Testis (tissue), 3 donors: Measurements from ENCODE around the gene PRPF38B. TPM values are rescaled to one million over a fixed set of nuclear protein-coding genes. Genes with fewer than 3 reads are reported as not detected.

Experiments
- DNase-seq: peaks from one replicate; pipeline ENCODE4 v3.0.0-alpha.2; 2019
- H3K27ac ChIP-seq, 2 donors: fragments of 200-600 bp; sonication (generic); one replicate each; pipeline ENCODE4 v1.5.1; 2019
- H3K27me3 ChIP-seq: fragments of 200-600 bp; sonication (generic); one replicate; pipeline ENCODE4 v1.5.1; 2019
- H3K36me3 ChIP-seq: fragments of 200-600 bp; sonication (generic); one replicate; pipeline ENCODE4 v1.5.1; 2017; ENCODE audit warnings: low read depth; ENCODE audit errors: missing control alignments
- H3K4me1 ChIP-seq: fragments of 200-600 bp; sonication (generic); one replicate; pipeline ENCODE4 v1.5.1; 2019
- H3K4me3 ChIP-seq, 2 donors: fragments of 200-600 bp; sonication (generic); one replicate each; pipeline ENCODE4 v1.5.1; 2017 to 2019
- H3K9me3 ChIP-seq: fragments of 200-600 bp; sonication (generic); one replicate; pipeline ENCODE4 v1.5.1; 2017
- POLR2A ChIP-seq: fragments of 450-650 bp; IDR thresholded peaks from one replicate; pipeline ENCODE4 v1.6.1; 2017; ENCODE audit warnings: antibody characterized with exemption, mild to moderate bottlenecking, moderate library complexity
- WGBS, 2 donors: methylation state at CpG; one replicate each; pipeline ENCODE4 v1.1.5; 2018; 5-methylcytosine and 5-hydroxymethylcytosine counted together
- intact Hi-C: fragments of 100-400 bp; cut with DNase I; formaldehyde crosslinking; loops from one replicate; pipeline ENCODE4 v1.15.1; 2023; ENCODE audit warnings: low total_unique reads
- polyA plus RNA-seq: library from polyadenylated mRNA; stranded (reverse); fragments of 350-450 nt; fragmentation: Illumina TruSeq; extraction: RNeasy Lipid Tissue Mini Kit (QIAGEN cat#74804); gene quantifications from one replicate; pipeline ENCODE4 v1.2.3, GENCODE V29; 2014; ENCODE audit warnings: low read depth, low replicate concordance; ENCODE audit not compliant: insufficient read depth
- total RNA-seq, 2 donors: library from RNA; depleted of rRNA; stranded (reverse); fragments of >200 nt; gene quantifications; one replicate each; pipeline ENCODE4 v1.2.3, GENCODE V29; 2016
- TF ChIP-seq, protein P1 (sequence below), 3 experiments: fragments of 450-650 bp in 2 of 3; fragments of 200-600 bp in 1 of 3; sonication (generic) in 1 of 3; IDR thresholded peaks; one replicate each; pipeline ENCODE4 v1.5.1; 2016 to 2019; ENCODE audit warnings: antibody characterized with exemption in 3 of 3, mild to moderate bottlenecking in 2 of 3, moderate library complexity in 1 of 3

Gene PRPF38B
- total and polyA plus RNA-seq, 3 donors from 2014 or later: 8.6 to 29.0 (median 28.1) TPM

DNA sequence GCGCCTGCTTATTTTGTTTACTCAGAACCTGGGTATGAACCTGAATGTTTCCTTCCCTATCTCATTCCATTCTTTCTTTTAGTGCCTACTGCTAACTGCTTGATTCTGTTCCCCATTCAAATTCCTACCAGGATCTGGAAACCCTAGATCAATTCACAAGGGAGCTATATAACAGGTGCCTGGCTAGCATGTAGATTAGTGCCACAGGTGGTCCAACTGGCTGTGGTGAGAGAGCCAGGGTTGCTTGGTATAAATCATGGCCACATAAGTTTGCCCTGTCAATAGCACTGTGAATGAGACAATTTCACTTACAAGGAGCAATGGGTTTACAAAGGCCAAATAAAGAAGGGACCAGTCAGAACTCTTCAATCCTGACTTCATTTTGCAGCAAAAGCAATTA lies 6.6 kb upstream of the PRPF38B start:
- DNase-seq: no peak
- no peak overlapping the region for H3K27ac ChIP-seq
- intact Hi-C loops: no loop called here
- H3K4me3 ChIP-seq: no peak overlapping the region
- H3K27me3 ChIP-seq: no peaks in the 10 kb centered on the region
- no peaks in the 10 kb centered on the region for H3K9me3 ChIP-seq
- 84 to 92% methylated on average over 1 of the region's 1 CpG for WGBS, 2 donors
- TF ChIP-seq, protein P1, sequence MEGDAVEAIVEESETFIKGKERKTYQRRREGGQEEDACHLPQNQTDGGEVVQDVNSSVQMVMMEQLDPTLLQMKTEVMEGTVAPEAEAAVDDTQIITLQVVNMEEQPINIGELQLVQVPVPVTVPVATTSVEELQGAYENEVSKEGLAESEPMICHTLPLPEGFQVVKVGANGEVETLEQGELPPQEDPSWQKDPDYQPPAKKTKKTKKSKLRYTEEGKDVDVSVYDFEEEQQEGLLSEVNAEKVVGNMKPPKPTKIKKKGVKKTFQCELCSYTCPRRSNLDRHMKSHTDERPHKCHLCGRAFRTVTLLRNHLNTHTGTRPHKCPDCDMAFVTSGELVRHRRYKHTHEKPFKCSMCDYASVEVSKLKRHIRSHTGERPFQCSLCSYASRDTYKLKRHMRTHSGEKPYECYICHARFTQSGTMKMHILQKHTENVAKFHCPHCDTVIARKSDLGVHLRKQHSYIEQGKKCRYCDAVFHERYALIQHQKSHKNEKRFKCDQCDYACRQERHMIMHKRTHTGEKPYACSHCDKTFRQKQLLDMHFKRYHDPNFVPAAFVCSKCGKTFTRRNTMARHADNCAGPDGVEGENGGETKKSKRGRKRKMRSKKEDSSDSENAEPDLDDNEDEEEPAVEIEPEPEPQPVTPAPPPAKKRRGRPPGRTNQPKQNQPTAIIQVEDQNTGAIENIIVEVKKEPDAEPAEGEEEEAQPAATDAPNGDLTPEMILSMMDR (IDR thresholded peaks at IDR 0.05): no peak
- no peak for TF ChIP-seq POLR2A
- no peaks in the 10 kb centered on the region for H3K36me3 ChIP-seq
- no peaks in the 10 kb centered on the region for H3K4me1 ChIP-seq

DNA sequence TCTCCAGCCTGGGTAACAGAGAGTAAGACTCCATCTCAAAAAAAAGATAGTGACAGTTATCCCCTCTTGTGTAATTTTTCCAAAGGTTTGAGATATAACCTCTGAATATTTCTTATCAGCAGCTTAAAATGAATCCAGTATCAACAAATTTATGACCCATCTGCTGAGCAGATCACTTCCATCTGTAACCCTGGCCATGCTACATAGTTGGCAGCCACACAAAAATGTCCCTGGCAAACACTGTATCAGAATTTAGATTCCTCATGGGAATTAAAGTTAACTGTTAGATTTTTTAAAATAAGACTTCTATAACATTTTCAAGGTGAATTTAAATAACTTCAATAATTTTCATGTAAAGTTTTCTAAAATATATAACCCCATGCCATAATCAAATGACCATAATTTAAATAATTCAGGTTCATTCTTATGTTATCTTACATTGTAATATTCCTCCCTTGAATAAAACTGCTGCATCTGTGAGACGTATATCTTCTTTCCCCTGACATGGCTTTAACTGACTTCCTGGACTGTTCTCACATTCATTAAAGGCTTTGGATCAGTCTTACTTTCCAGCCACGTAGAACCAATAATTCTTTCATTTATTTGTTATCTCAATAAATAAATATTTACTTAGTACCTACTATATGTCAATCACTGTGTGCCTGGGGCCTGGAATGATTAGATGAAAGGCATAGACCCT lies 5.3 kb upstream of the PRPF38B start:
- intact Hi-C loops: no loop called here
- H3K36me3 ChIP-seq: no peaks in the 10 kb centered on the region
- no peaks in the 10 kb centered on the region for H3K27me3 ChIP-seq
- peak; percentile 55 for DNase-seq
- no peak overlapping the region for H3K4me3 ChIP-seq
- 40 to 47% methylated on average over 2 of the region's 2 CpGs for WGBS, 2 donors
- TF ChIP-seq, protein P1 (IDR thresholded peaks at IDR 0.05): no peak
- TF ChIP-seq POLR2A: no peak
- H3K4me1 ChIP-seq: peaks cover 5% of the 10 kb centered on the region
- no peak overlapping the region for H3K27ac ChIP-seq
- H3K9me3 ChIP-seq: no peaks in the 10 kb centered on the region

DNA sequence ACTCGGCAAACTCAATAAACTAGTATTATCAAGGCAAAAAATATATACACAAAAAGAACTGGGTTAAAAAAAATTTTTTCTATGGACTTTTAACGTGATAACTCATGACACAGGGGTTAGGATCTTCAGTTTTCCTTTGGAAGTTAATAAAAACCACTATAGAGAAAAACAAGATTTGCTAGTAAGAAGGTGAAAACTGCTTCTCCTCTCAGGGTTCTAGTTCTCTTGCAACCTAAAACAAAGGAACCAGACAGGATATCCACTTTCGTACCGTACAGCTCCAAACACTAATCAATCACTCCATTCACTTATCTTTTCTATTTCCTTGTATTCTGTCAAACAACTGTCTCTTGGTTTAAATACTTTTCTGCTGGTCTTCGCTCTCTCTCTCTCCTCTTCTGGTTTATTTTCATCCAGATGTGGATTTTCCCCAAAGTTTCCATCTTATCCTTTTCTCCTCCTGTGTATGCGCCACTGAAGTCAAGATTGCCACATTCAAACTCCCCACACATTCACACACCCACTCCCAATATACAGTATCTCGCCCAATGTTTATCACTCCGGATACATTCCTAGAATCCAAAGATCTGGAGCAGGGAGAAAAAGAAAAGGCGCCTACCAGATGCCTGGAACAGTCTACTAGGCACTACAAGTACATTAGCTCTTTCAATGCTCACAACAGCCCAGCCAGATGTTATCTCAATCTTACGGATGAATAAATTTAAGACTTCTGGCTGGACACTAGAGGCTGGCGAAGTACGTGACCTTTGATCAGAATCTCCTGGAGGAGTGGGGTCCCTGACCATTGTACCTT lies 775 bp upstream of the PRPF38B start:
- intact Hi-C loops: no loop called here
- no peaks in the 10 kb centered on the region for H3K27me3 ChIP-seq
- DNase-seq: no peak
- no peak for TF ChIP-seq POLR2A
- TF ChIP-seq, protein P1 (IDR thresholded peaks at IDR 0.05): no peak
- WGBS, 2 donors: 21 to 23% methylated on average over 12 of the region's 12 CpGs
- H3K4me1 ChIP-seq: peaks cover 16% of the 10 kb centered on the region
- H3K4me3 ChIP-seq: peak overlapping the region; percentile 93 to 94
- H3K36me3 ChIP-seq: no peaks in the 10 kb centered on the region
- H3K9me3 ChIP-seq: no peaks in the 10 kb centered on the region
- H3K27ac ChIP-seq: peak overlapping the region; percentile 98 to 99

DNA sequence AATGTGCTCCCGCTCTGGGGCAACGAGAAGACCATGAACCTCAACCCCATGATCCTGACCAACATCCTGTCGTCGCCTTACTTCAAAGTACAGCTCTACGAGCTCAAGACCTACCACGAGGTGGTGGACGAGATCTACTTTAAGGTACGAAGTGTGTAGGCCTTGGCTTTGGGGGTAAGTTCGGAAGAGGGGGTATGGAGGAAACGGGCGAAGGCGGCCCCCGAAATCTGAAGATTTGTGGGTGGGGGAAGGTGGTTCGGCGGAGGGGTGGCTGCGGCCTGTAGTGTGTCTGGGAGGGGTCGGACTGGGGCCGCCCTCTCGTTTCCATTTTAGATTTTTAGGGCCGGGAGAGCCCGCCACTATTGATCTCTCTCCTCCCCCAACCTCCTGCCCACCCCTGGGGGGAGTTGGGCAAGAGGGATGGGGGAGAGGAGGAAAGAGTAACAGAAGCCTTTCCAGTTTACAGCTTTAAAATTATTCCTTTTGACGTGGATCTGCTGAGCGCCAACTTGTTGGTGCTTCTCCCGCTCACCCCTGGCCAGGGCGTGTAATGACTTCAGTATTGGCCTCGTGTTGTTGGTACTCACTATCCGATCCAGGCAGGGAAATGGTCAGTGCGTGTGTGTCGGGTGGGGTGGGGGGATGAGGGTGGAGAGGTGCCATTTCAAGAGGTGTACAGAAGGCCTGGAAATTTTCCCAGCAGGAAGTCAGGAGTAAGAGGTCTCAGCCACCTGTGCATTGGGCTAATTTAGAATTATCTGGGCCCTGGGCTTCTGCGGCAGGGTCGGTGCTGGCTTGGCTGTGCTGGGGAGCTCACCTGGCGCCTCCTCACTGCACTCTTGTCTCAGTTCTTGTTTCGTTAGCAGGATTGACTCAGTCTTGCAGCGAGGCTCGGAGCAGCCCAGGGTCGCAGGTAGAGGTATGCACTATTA lies 880 bp downstream of the PRPF38B start:
- peaks cover 16% of the 10 kb centered on the region for H3K4me1 ChIP-seq
- peak; percentile 73 for DNase-seq
- no peaks in the 10 kb centered on the region for H3K9me3 ChIP-seq
- peak overlapping the region; percentile 93 to 94 for H3K4me3 ChIP-seq
- intact Hi-C loops: no loop called here
- H3K36me3 ChIP-seq: no peaks in the 10 kb centered on the region
- peak overlapping the region; percentile 98 to 99 for H3K27ac ChIP-seq
- 0% methylated on average over 21 to 36 of the region's 36 CpGs for WGBS, 2 donors
- no peaks in the 10 kb centered on the region for H3K27me3 ChIP-seq
- TF ChIP-seq POLR2A: no peak
- TF ChIP-seq, protein P1 (IDR thresholded peaks at IDR 0.05): no peak
